ENCODE data around the gene ADRB2. TPM values are rescaled to one million over a fixed set of nuclear protein-coding genes. Genes with fewer than 3 reads are reported as not detected.

Gene ADRB2
- total RNA-seq, 1 experiment from 2014 or later: 0.26 TPM

GRCh38 chr5:148833925-148834324 is 7.5 kb downstream of the ADRB2 start:
- Histone ChIP-seq H2AFZ (ENCODE audit: low read length) (no peak overlapping the region), H2BK15ac (ENCODE audit: low read depth, low read length) (no peak overlapping the region), H4K20me1 (ENCODE audit: control insufficient read depth, insufficient read depth, insufficient read length) (no peaks in the 10 kb centered on the region), H3K23ac (ENCODE audit: insufficient read length, low read depth, low read length) (no peak overlapping the region), H3T11ph (ENCODE audit: low read length) (no peak overlapping the region), H3K4ac (ENCODE audit: low read depth, low read length) (no peak overlapping the region), H3K56ac (ENCODE audit: insufficient read length, low read depth, low read length) (no peak overlapping the region), H3K79me1 (ENCODE audit: insufficient read depth, low read depth, low read length, poor library complexity, severe bottlenecking) (no peaks in the 10 kb centered on the region), H3K18ac (ENCODE audit: insufficient read length, low read depth, low read length) (no peak overlapping the region), H3K23me2 (ENCODE audit: insufficient read length, low read depth, low read length, poor library complexity, severe bottlenecking) (no peaks in the 10 kb centered on the region), H3K79me2 (ENCODE audit: insufficient read depth, low read length) (no peaks in the 10 kb centered on the region), H3K4me2 (ENCODE audit: insufficient read depth, insufficient read length, low read length) (no peak overlapping the region), H4K8ac (replicated peaks; ENCODE audit: insufficient read length, low read depth, low read length) (no peak overlapping the region), H3K4me1 (ENCODE audit: insufficient read depth, low read length) (no peaks in the 10 kb centered on the region), H3K27me3 (ENCODE audit: insufficient read depth, low read length) (no peaks in the 10 kb centered on the region), H2BK120ac (ENCODE audit: low read depth, low read length, poor library complexity, severe bottlenecking) (no peak overlapping the region), H4K5ac (ENCODE audit: insufficient read length, low read depth, low read length) (no peak overlapping the region), H2BK20ac (ENCODE audit: low read depth, low read length, poor library complexity, severe bottlenecking) (no peak overlapping the region), H3K9ac (ENCODE audit: extremely low read depth, insufficient read length, low read length) (no peak overlapping the region), H2BK5ac (ENCODE audit: insufficient read length, low read length) (no peak overlapping the region), H2BK12ac (ENCODE audit: insufficient read length, low read depth, low read length) (no peak overlapping the region), H4K91ac (ENCODE audit: insufficient read length, low read depth, low read length) (no peak overlapping the region), H3K27ac (ENCODE audit: insufficient read length, low read depth, low read length) (no peak overlapping the region), H2AK5ac (ENCODE audit: insufficient read length, low read length) (no peak overlapping the region), H3K14ac (ENCODE audit: insufficient read depth, low read length) (no peak overlapping the region), H3K9me3 (ENCODE audit: control insufficient read depth, low read depth, low read length) (no peaks in the 10 kb centered on the region)
- no peak for TF ChIP-seq CTCF (conservative IDR thresholded peaks at IDR 0.05)
- Mint-ChIP-seq H3K4me1 (peaks cover 5 to 11% of the 10 kb centered on the region in 2 experiments; a peak in 3 of 4 replicates), H3K27me3 (ENCODE audit: low read depth) (peaks cover 4% of the 10 kb centered on the region), H3K4me3 (no peak overlapping the region), H3K36me3 (ENCODE audit: insufficient read depth in 1 of 3, low read depth in 3 of 3) (no peaks in the 10 kb centered on the region), H3K9me3 (no peaks in the 10 kb centered on the region), H3K27ac (no peak overlapping the region)
- WGBS (ENCODE audit: extremely low coverage, insufficient read length, low lambda C conversion rate): no CpG with 5 or more reads among the region's 2 CpGs
- DNase-seq: no peak

Data from H9 (cell line).